A549 (cell line): ENCODE data around the gene C9orf78. TPM values are rescaled to one million over a fixed set of nuclear protein-coding genes. Genes with fewer than 3 reads are reported as not detected.

ENCODE experiments used
- ATAC-seq, 2 experiments: fragments of 200-7000 bp in 1 of 2; fragments of >200 bp in 1 of 2; cut with Nextera tagmentation in 1 of 2; cut with Tn5 transposase in 1 of 2; 3 replicates each; pipeline versions ENCODE4 v1.8.0 to v1.9.1; 2018 to 2020; ENCODE audit warnings: mild to moderate bottlenecking in 1 of 2, moderate library complexity in 1 of 2
- CTCF ChIA-PET: fragments of 300-600 bp; sonication (Branson Sonifier 250); formaldehyde crosslinking; extraction: SDS; loops from one replicate; lab custom pipeline; 2021; ENCODE audit warnings: antibody characterized with exemption, inconsistent platforms; lab: Yijun Ruan, JAX
- POLR2A ChIA-PET: fragments of 350-600 bp; formaldehyde crosslinking; extraction: SDS; loops from one replicate; lab custom pipeline; 2021; ENCODE audit warnings: antibody characterized with exemption, inconsistent platforms; lab: Yijun Ruan, JAX
- DNase-seq, 2 experiments: peaks; one replicate each; pipeline versions ENCODE4 v3.0.0 to v3.0.0-alpha.2; 2011 to 2016; ENCODE audit warnings: low read depth in 1 of 2, low spot score in 1 of 2
- FAIRE-seq: peaks from 2 replicates; lab custom pipeline; 2011; peaks lifted over from hg19 to GRCh38; lab: Jason Lieb, UNC
- H3K27ac ChIP-seq, 2 experiments: fragments of >200 bp; sonication (Bioruptor Twin); formaldehyde crosslinking; 3 replicates each; pipeline ENCODE4 v1.5.1; 2016 to 2017
- H3K4me1 ChIP-seq: fragments of >200 bp; sonication (Bioruptor Twin); formaldehyde crosslinking; 3 replicates; pipeline ENCODE4 v1.6.1; 2016
- H3K4me2 ChIP-seq: fragments of >200 bp; sonication (Bioruptor Twin); formaldehyde crosslinking; 3 replicates; pipeline ENCODE4 v1.6.1; 2016
- H3K4me3 ChIP-seq: fragments of >200 bp; sonication (Bioruptor Twin); formaldehyde crosslinking; 3 replicates; pipeline ENCODE4 v1.5.1; 2016
- H3K9me3 ChIP-seq: fragments of >200 bp; sonication (Bioruptor Twin); formaldehyde crosslinking; 3 replicates; pipeline ENCODE4 v1.6.1; 2016
- CBX8 ChIP-seq: fragments of 200-600 bp; sonication (generic); IDR thresholded peaks from 2 replicates; pipeline ENCODE4 v1.6.1; 2016
- CHD2 ChIP-seq: fragments of 150-350 bp; IDR thresholded peaks from 2 replicates; pipeline ENCODE4 v1.6.1; 2014; ENCODE audit warnings: low read length; ENCODE audit not compliant: partially characterized antibody
- CHD4 ChIP-seq: fragments of 200-600 bp; sonication (generic); IDR thresholded peaks from 2 replicates; pipeline ENCODE4 v1.6.1; 2016; ENCODE audit warnings: antibody characterized with exemption, mild to moderate bottlenecking, borderline replicate concordance
- EP300 ChIP-seq, 2 experiments: fragments of >200 bp; sonication (Bioruptor Twin); formaldehyde crosslinking; IDR thresholded peaks; 2 replicates in 1 of 2; 3 replicates in 1 of 2; pipeline ENCODE4 v1.6.1; 2016 to 2017
- ESRRA ChIP-seq: fragments of 150-350 bp; IDR thresholded peaks from 2 replicates; pipeline ENCODE4 v1.6.1; 2014; ENCODE audit warnings: mild to moderate bottlenecking, low read length, borderline replicate concordance
- FOSB ChIP-seq: fragments of 250-450 bp; sonication (Bioruptor Pico); IDR thresholded peaks from 2 replicates; pipeline ENCODE4 v1.5.0; 2020; ENCODE audit warnings: mild to moderate bottlenecking, moderate library complexity
- GATA3 ChIP-seq: IDR thresholded peaks from 2 replicates; pipeline ENCODE4 v1.6.1; 2012; ENCODE audit warnings: borderline replicate concordance
- HEYL ChIP-seq: fragments of 250-450 bp; sonication (Bioruptor Pico); IDR thresholded peaks from 2 replicates; pipeline ENCODE4 v1.8.0; 2021; ENCODE audit warnings: mild to moderate bottlenecking, moderate library complexity
- HOXB13 ChIP-seq: fragments of 250-450 bp; sonication (Bioruptor Pico); IDR thresholded peaks from 2 replicates; pipeline ENCODE4 v1.5.0; 2020; ENCODE audit warnings: low read depth, mild to moderate bottlenecking, moderate library complexity
- JUNB ChIP-seq: fragments of >200 bp; sonication (Bioruptor Twin); formaldehyde crosslinking; IDR thresholded peaks from 2 replicates; pipeline ENCODE4 v1.6.1; 2016
- MAFK ChIP-seq: fragments of 450-650 bp; IDR thresholded peaks from 2 replicates; pipeline ENCODE4 v1.6.1; 2014; ENCODE audit not compliant: partially characterized antibody
- MAZ ChIP-seq: fragments of 150-350 bp; IDR thresholded peaks from 2 replicates; pipeline ENCODE4 v1.6.1; 2014; ENCODE audit warnings: antibody characterized with exemption, low read depth, low read length, borderline replicate concordance
- MYC ChIP-seq: IDR thresholded peaks from 2 replicates; pipeline ENCODE4 v1.6.1; 2012; ENCODE audit warnings: mild to moderate bottlenecking, inconsistent platforms, low read length, improper control_type of control experiment, borderline replicate concordance
- NFE2L2 ChIP-seq: fragments of 150-350 bp; conservative IDR thresholded peaks from 2 replicates; pipeline ENCODE4 v1.6.1; 2014; ENCODE audit warnings: low read length
- NR3C1 ChIP-seq: fragments of >200 bp; sonication (Bioruptor Twin); formaldehyde crosslinking; IDR thresholded peaks from 3 replicates; pipeline ENCODE4 v1.6.1; 2017
- PHF8 ChIP-seq: fragments of 200-600 bp; sonication (generic); IDR thresholded peaks from 2 replicates; pipeline ENCODE4 v1.6.1; 2016; ENCODE audit warnings: low read depth, mild to moderate bottlenecking, antibody characterized with exemption, moderate library complexity, borderline replicate concordance
- RAD21 ChIP-seq, 2 experiments: fragments of >200 bp in 1 of 2; sonication (Bioruptor Twin) in 1 of 2; formaldehyde crosslinking in 1 of 2; IDR thresholded peaks in 1 of 2; conservative IDR thresholded peaks in 1 of 2; 2 replicates in 1 of 2; 3 replicates in 1 of 2; pipeline ENCODE4 v1.6.1; 2012 to 2018; ENCODE audit warnings: inconsistent platforms in 1 of 2
- RARB ChIP-seq: fragments of 250-450 bp; sonication (Bioruptor Pico); IDR thresholded peaks from 2 replicates; pipeline ENCODE4 v1.8.0; 2021; ENCODE audit warnings: mild to moderate bottlenecking, moderate library complexity
- REST ChIP-seq: fragments of 200-600 bp; sonication (generic); IDR thresholded peaks from 2 replicates; pipeline ENCODE4 v1.6.1; 2016; ENCODE audit warnings: antibody characterized with exemption, mild to moderate bottlenecking, moderate library complexity
- RNF2 ChIP-seq: fragments of 200-600 bp; sonication (generic); IDR thresholded peaks from 2 replicates; pipeline ENCODE4 v1.6.1; 2016; ENCODE audit warnings: low read depth, mild to moderate bottlenecking, antibody characterized with exemption, moderate library complexity, borderline replicate concordance
- SMC3 ChIP-seq: fragments of >200 bp; sonication (Bioruptor Twin); formaldehyde crosslinking; IDR thresholded peaks from 3 replicates; pipeline ENCODE4 v1.6.1; 2018; ENCODE audit warnings: inconsistent platforms
- TFCP2L1 ChIP-seq: fragments of 250-450 bp; sonication (Bioruptor Pico); IDR thresholded peaks from 2 replicates; pipeline ENCODE4 v1.5.0; 2021; ENCODE audit warnings: mild to moderate bottlenecking
- ZFP36 ChIP-seq: fragments of 450-650 bp; IDR thresholded peaks from 2 replicates; pipeline ENCODE4 v1.6.1; 2014; ENCODE audit warnings: borderline replicate concordance; ENCODE audit not compliant: partially characterized antibody
- ZSCAN20 ChIP-seq: fragments of 250-450 bp; sonication (Bioruptor Pico); IDR thresholded peaks from 2 replicates; pipeline ENCODE4 v1.8.0; 2022; ENCODE audit warnings: mild to moderate bottlenecking, moderate library complexity
- WGBS: methylation state at CpG from one replicate; pipeline ENCODE4 v1.1.6; 2017; ENCODE audit errors: missing lambda C conversion rate; 5-methylcytosine and 5-hydroxymethylcytosine counted together
- polyA plus RNA-seq, 4 experiments: library from polyadenylated mRNA; depleted of rRNA in 3 of 4; stranded (reverse); fragments of >200 nt; fragmentation: RNase III in 1 of 4; extraction: RNeasy Plus Mini Kit Qiagen cat#74134 plus additional on column Dnase treatment in 1 of 4; gene quantifications; 2 replicates in 3 of 4; 3 replicates in 1 of 4; pipeline ENCODE4 v1.2.3, GENCODE V29; 2011 to 2017
- TF ChIP-seq, protein P1 (sequence below): fragments of 150-350 bp; IDR thresholded peaks from 2 replicates; pipeline ENCODE4 v1.6.1; 2014; ENCODE audit warnings: low read depth, mild to moderate bottlenecking, low read length
- TF ChIP-seq, protein P2 (sequence below): fragments of >200 bp; sonication (Bioruptor Twin); formaldehyde crosslinking; IDR thresholded peaks from 3 replicates; pipeline ENCODE4 v1.6.1; 2016

C9orf78 gene
- polyA plus RNA-seq, 2 of the 4 experiments (the other 2 are of a cell fraction): 91.4 to 131 TPM

- TF ChIP-seq PHF8 (peak; percentile 44; the same call in 1 of the 2 replicates), MAZ (no peak), NFE2L2 (no peak), REST (peak; percentile 44; the same call in 1 of the 2 replicates), FOSB (CRISPR knock-in tag) (no peak), SMC3 (no peak), JUNB (no peak), MAFK (no peak), RAD21 (conservative IDR thresholded peaks at IDR 0.05 in 1 of 2, IDR thresholded peaks at IDR 0.05 in 1 of 2) (no peak), HOXB13 (CRISPR knock-in tag) (0 out of 2 replicates have a peak, but pooled peaks have one; percentile 28), RARB (CRISPR knock-in tag) (no peak), EP300 (IDR thresholded peaks at IDR 0.05) (no peak), NR3C1 (no peak), CHD4 (peak; percentile 50; the same call in 1 of the 2 replicates), MYC (no peak), TFCP2L1 (CRISPR knock-in tag) (no peak), GATA3 (no peak; the same call in 1 of the 2 replicates), HEYL (no peak), RNF2 (no peak), CBX8 (no peak)
- TF ChIP-seq, protein P1, sequence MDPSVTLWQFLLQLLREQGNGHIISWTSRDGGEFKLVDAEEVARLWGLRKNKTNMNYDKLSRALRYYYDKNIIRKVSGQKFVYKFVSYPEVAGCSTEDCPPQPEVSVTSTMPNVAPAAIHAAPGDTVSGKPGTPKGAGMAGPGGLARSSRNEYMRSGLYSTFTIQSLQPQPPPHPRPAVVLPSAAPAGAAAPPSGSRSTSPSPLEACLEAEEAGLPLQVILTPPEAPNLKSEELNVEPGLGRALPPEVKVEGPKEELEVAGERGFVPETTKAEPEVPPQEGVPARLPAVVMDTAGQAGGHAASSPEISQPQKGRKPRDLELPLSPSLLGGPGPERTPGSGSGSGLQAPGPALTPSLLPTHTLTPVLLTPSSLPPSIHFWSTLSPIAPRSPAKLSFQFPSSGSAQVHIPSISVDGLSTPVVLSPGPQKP: 0 out of 2 replicates have a peak, but pooled peaks have one; percentile 55
- TF ChIP-seq, protein P2, sequence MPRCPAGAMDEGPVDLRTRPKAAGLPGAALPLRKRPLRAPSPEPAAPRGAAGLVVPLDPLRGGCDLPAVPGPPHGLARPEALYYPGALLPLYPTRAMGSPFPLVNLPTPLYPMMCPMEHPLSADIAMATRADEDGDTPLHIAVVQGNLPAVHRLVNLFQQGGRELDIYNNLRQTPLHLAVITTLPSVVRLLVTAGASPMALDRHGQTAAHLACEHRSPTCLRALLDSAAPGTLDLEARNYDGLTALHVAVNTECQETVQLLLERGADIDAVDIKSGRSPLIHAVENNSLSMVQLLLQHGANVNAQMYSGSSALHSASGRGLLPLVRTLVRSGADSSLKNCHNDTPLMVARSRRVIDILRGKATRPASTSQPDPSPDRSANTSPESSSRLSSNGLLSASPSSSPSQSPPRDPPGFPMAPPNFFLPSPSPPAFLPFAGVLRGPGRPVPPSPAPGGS: 0 out of 3 replicates have a peak, but pooled peaks have one; percentile 57
These were observed 11.0 kb downstream of the C9orf78 start, which contains the start of gene TOR1A (continued) for GRCh38 chr9:129823935-129824601.

DNA sequence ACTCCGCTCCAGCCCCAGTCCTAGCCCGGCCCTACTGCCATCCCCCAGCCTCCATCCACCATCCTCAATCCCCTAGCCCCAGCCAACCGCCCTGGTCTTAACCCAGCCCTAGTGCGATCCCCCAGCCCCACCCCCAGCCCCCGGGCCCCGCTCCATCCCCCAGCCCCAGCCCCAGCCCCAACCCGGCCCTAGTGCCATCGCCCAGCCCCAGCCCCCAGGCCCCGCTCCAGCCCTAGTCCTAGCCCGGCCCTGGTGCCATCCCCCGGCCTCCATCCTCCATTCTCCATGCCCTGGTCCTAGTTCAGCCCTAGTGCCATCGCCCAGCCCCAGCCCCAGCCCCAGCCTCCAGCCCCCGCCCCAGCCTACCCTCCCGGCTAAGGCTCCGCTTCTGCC, 11.5 kb downstream of the C9orf78 start:
- TF ChIP-seq SMC3 (no peak), CBX8 (no peak), RNF2 (no peak), MAZ (no peak), CHD2 (no peak), JUNB (no peak), ESRRA (no peak), MYC (no peak), ZFP36 (no peak), ZSCAN20 (CRISPR knock-in tag) (no peak)
- TF ChIP-seq, protein P1: no peak
- H3K4me3 ChIP-seq: peak overlapping the region; percentile 88
- peaks cover 6% of the 10 kb centered on the region; the same call in 2 of the 3 replicates for H3K4me1 ChIP-seq
- H3K27ac ChIP-seq: peak overlapping the region; percentile 96 to 98
- H3K4me2 ChIP-seq: peak overlapping the region; percentile 96
- no peaks in the 10 kb centered on the region for H3K9me3 ChIP-seq
- WGBS: no CpG with 5 or more reads among the region's 15 CpGs
- FAIRE-seq (no peak), DNase-seq (peak in 1 of 2 experiments; percentile 17), ATAC-seq (peak; percentile 63 to 66; a peak in 5 of 6 replicates)
- POLR2A ChIA-PET: no interaction called here
- CTCF ChIA-PET: no interaction called here
